Left ventricle myocardium superior (tissue), 1 donor: ENCODE results near the gene FEN1. TPM values are rescaled to one million over a fixed set of nuclear protein-coding genes. Genes with fewer than 3 reads are reported as not detected.

Experiments used
- ATAC-seq: fragments of 200-7000 bp; cut with Tn5 transposase; one replicate; pipeline ENCODE4 v1.9.1; 2020; ENCODE audit warnings: mild to moderate bottlenecking, moderate library complexity
- DNase-seq: peaks from one replicate; pipeline ENCODE4 v3.0.0-alpha.2; 2020
- intact Hi-C: fragments of 100-400 bp; cut with micrococcal nuclease; formaldehyde crosslinking; loops from one replicate; pipeline ENCODE4 v1.11.0; 2022
- total RNA-seq: library from RNA; stranded (reverse); fragmentation: NEBNext Ultra II Directional; extraction: Animal tissue kit (Norgen Biotek cat#: 25700); gene quantifications from one replicate; pipeline ENCODE4 v1.2.1, GENCODE V29; 2021
- donor health status: DM: no; HTN: yes; CAD: no; lungs with severe emphysema.

The FEN1 gene
- total RNA-seq, 1 donor from 2014 or later: 6.4 TPM

- DNase-seq: no peak
- ATAC-seq: no peak
- intact Hi-C loops: no loop called here
Observed at GRCh38 chr11:61812736-61813411, 20.2 kb downstream of the FEN1 start.

DNA sequence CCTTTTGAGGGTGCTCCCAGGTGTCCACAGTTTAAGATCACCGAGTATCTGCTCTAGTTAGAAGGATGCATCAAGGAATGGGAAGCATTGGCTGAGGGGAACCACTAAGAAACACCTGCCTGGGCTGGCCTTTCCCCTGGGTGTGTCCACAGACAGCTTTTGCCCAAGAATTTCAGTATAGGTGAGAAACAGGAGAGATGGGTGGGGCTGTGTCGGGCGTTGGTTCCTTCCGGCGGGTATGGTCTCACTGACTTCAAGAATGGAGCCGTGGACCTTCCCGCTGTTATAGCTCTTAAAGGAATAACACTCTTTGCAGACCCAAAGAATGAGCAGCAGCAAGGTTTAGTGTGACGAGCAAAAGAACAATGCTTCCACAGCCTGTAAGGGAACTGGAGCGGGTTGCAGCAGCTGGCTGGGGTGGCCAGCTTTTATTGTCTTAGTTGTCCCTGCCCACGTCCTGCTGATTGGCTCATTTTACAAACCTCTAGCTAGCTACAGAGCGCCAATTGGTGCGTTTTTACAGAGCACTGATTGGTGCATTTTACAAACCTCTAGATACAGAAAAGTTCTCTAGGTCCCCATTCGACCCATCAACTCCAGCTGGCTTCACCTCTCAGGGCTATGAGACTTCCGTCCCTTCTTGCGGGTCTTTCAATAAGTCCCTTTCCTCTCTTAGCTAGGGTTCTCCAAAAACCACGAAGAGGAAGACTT lies 21.7 kb downstream of the FEN1 start:
- ATAC-seq: no peak
- no peak for DNase-seq
- intact Hi-C loops: no loop called here

DNA sequence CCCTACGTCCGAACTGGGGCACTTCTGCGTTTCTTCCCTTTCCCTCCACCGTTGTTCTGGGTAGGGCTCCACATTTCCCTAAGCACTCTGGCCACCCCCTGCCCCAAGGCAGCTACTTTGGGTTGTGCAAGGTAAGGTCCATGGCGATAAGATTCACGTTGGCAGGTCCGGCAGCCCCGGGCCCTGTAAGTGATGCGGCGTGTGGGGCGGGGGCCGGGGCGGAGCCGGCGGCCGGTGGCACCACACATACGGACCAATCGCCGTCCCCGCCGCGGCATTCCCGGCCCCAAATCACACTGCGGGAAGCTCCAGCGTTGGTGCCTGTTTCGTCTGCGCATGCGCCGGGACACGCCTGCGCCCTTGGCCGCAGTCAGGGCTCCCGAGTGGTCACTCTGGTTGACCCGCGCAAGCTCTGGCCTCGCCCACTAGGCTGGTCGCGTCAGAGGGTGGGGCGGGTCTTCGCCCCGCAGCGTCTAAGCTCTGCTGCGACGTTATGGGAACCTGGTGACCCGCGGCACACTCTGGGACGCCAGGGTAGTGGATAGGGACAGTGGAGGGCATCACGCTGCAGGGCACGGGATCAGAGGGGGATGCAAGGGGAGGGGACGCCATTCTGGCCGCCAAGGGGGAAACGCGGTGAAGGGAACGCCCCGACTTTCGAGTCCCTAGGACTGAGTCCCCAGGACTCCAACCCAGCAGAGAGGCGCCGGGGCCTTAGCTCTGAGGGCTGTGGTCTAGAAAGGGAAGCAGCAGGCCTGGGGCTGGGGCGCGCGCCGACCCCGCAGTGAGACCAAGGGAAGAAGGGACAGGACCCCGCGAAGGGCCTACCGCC lies 22.5 kb downstream of the FEN1 start:
- DNase-seq: peak; percentile 98
- intact Hi-C loops: no loop called here
- ATAC-seq: peak; percentile 94

GRCh38 chr11:61815790-61816735 lies 23.4 kb downstream of the FEN1 start:
- intact Hi-C loops: no loop called here
- DNase-seq (peak; percentile 79), ATAC-seq (peak; percentile 53)

GRCh38 chr11:61816736-61817455 lies 24.2 kb downstream of the FEN1 start, which contains the start of gene FADS1:
Gene FADS1, minus strand, starts transcription at chr11:61817003. Its CDS starts 74 bp downstream, at chr11:61816929.
- ATAC-seq: peak; percentile 63
- intact Hi-C loops: no loop called here
- DNase-seq: peak; percentile 95

GRCh38 chr11:61817471-61818202 lies 24.9 kb downstream of the FEN1 start:
- intact Hi-C loops: no loop called here
- DNase-seq (no peak), ATAC-seq (no peak)

DNA sequence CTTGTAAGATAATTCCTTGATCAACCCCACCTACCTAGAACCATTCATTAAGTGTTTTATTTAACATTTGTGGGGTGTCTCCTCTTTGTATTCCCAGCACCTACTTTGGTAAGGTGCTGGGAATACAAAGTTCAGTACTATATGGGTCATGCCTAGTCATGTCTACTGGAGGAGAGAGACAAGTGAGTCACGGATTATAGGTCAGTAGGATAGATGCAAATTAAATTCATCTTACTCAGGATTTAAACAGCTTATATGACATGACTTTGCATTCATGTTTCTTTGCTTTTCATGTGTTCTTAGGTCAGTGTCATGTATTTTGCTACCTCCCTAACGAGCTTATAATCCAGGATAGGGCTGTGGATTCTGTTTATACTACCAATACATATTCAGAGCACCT lies 27.5 kb downstream of the FEN1 start:
- ATAC-seq: no peak
- DNase-seq: no peak
- intact Hi-C loops: no loop called here

DNA sequence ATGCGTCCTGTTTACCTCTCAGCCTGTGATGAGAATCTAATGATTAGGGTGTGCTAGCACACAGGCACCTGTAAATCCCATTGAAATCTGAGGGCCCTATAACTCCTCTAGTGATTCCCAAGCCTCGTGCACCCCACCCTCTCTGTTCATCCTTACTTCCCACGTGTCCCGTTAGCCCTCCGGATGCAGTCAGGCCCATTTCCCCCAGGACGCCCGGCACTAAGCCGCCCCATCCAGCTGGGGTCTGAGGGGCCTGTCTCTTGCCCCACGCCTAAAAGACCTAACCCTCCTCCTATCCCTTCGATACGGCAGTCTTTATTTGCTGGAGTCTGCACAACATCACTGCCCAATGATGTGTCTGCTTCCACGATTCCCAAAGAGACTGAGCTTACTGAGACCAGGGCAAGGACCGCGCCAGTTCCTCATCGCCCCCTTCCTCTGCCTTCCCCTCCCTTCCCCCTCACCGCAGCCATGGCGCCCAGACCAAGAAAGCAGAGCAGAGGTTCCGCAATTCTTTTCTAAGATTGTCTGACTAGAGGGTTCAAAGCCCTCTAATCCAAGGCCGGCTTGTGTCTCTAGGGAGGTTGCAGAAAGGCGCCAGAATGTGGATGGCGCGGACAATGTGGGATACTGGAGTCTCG lies 34.3 kb downstream of the FEN1 start:
- DNase-seq: no peak
- peak; percentile 6 for ATAC-seq
- intact Hi-C loops: no loop called here

DNA sequence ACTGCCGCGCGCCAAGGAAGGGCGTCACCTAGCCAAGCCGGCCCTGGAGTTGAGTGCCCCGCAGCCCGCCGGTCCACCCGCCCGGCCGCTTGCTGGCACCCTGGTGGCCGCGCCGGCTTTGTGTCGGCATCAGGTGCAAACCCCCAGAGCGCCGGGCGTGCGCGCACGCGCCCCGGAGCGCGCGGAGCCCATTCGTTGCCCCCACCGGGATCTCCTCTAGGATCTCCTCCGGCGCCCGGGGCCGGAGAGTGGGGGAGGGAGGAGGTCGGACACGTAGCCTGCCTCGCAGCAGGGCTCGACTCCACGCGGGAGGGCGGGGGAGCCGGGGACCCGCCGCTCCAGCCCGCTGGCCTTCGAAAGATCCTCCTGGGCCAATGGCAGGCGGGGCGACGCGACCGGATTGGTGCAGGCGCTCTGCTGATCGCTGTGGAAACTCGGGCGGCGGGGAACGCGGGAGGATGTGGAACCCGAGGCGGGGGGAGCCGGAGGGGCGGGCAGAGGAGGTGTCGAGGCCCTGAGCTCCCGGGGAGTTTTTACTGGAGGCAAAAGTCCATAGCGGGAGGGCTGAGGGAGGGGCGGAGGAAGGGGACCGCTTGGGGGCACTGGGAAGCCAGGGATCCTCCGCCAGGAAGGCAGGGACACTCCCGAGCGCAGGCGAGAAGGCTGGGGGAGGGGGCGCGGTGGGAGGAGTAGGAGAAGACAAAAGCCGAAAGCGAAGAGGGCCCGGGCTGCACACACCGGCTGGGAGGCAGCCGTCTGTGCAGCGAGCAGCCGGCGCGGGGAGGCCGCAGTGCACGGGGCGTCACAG lies 35.1 kb downstream of the FEN1 start, which contains the start of gene FADS2:
Gene FADS2 (plus strand): TSS at position 730 of the 808 bp plus-strand sequence. CDS start 91 bp downstream, outside the sequence.
- ATAC-seq (peak; percentile 86), DNase-seq (peak; percentile 95)
- intact Hi-C loops: no loop called here

- DNase-seq: no peak
Observed at GRCh38 chr11:61828379-61828628, 35.6 kb downstream of the FEN1 start.

DNA sequence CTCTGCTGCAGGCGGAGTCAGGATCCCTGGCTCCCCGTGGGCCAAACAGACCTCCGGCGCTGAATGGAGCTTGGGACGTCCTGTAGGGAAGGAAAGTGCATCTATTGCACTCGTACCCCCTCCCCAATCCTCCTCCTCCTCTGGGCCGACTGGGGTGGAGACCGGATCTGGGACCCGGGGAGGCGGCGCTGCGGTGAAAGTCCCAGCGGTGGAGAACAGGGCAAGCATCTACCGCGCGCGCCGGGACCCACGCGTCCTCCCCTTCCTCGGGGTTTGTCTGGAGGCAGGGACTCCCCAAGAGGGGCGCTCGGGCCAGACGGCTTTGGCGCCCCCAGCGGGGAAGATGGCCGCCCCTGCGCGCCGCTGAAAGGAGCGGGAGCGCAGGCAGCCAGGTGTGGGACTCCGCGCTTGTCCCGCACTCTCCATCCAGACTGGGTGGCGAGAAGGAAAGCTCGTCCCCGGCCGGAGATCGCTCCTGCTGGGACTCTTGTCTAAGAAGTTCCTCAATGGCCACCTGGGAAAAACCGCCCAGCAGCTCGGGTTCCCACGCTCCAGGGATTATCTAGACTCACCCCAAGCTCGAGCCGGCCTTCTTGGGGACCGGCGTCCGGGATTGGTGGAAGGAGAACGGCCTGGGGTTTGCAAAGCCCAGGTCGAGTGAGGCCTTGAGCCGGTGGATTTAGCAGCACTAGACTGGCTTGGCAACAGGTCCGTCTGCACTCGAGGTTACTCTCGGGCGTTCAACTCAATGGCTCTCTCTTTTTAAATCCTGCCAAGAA lies 36.1 kb downstream of the FEN1 start:
- peak; percentile 68 for DNase-seq
- intact Hi-C loops: no loop called here
- peak; percentile 52 for ATAC-seq

More at GRCh38 chr11:61828379-61828628, 35.6 kb downstream of the FEN1 start:
- intact Hi-C loops: no loop called here
- no peak for ATAC-seq

- no peak for DNase-seq
- ATAC-seq: no peak
- intact Hi-C loops: no loop called here
Observed at GRCh38 chr11:61829806-61830205, 37.1 kb downstream of the FEN1 start.

- intact Hi-C loops: no loop called here
- DNase-seq (no peak), ATAC-seq (no peak)
Observed at GRCh38 chr11:61830237-61831105, 37.8 kb downstream of the FEN1 start.

DNA sequence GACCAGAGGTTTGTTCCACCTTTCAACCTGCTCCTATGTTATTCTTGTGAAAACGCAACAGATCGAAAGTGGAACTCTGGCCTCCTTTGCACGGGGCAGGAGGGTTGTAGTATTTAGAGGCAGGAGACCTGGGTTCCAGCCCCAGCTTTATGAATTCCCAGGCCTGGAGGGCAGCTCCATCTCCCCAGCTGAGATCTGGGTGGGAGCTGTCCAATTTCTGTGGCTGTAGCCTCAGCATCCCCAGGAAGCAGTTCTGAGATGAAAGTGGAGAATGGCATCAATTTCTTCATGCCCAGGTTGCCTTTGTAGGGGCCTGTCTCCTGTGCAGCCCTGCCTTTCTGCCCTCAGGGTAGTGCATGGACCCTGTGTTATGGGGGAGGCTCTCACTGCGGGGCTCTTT lies 39.5 kb downstream of the FEN1 start:
- intact Hi-C loops: no loop called here
- no peak for DNase-seq
- no peak for ATAC-seq

- ATAC-seq (peak; percentile 54), DNase-seq (peak; percentile 74)
- intact Hi-C loops: no loop called here
Observed at GRCh38 chr11:61832754-61833153, 40.0 kb downstream of the FEN1 start.
